Stimulated activated CD8-positive, alpha-beta memory T cell treated with anti-CD3 and anti-CD28 coated beads, Interleukin-7, amount 100 ng/mL, for 1 hour (primary cell): ENCODE results near the gene KCNJ2.

ENCODE experiments used
- DNase-seq, 2 donors: peaks; one replicate each; pipeline ENCODE4 v3.0.0-alpha.2; 2020; ENCODE audit warnings: low read depth in 2 of 2

KCNJ2 gene

DNA sequence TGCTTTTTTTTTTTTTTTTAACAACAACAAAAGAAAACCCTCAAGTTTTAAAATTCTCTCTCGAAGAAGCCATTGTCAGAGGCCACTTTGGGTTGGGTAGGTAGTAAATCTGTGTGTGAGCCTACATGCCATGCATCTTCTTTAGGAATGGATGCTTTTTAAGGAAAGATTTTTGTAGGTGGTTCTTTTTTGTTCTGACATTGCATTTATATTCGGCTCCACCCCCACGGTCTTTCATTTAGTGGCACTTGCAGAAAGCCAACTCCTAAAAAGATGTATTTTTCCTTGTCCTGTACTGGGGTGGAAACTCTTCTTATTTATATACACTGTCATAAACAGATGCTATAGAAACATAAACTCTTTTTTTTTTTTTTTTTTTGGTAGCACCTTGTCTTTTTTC, 35.1 kb downstream of the KCNJ2 start:
- no peak for DNase-seq

DNA sequence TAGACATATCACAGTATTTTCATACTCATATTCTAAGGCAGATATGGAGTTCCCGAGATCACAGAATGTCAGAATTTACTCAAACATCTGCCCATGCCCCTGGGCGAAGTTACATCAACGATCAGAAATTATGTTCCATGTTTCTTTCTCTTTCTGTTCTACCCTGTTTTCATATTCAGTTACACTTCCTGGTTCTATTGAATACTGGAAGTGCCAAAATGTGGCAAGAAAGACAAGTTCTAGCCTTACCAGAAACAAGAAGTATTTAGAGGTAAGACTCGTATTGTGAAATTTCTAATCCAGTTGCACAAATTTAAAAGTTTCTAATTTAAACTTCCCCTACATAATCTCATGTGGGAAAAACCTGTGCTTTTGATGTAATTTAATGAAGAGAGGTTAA, 36.1 kb downstream of the KCNJ2 start:
- DNase-seq = no peak

DNA sequence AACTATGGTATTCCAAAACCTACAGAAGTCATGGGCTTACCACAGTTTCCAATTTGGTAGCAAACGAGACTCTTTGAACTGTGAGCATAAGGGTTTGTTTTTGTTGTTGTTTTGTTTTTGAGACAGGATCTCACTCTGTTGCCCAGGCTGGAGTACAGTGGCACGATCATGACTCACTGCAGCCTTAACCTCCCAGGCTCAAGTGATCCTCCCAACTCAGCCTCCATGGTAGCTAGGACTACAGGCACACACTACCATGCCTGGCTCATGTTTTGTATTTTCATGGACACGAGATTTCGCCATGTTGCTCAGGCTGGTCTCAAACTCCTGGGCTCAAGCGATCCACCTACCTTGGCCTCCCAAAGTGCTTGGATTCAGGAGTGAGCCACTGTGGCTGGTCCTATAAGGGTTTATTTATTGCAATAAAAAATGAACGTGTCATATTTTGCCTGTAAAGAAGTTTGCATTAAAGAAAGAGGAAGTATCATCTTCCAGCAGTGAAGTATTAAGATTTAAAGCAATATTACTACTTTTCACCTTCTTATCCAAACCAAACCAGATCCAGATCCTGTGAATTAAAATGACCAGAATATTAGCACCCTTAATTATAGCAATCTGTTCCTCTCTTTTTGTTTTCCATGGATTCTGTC, 37.2 kb downstream of the KCNJ2 start:
- no peak for DNase-seq

DNA sequence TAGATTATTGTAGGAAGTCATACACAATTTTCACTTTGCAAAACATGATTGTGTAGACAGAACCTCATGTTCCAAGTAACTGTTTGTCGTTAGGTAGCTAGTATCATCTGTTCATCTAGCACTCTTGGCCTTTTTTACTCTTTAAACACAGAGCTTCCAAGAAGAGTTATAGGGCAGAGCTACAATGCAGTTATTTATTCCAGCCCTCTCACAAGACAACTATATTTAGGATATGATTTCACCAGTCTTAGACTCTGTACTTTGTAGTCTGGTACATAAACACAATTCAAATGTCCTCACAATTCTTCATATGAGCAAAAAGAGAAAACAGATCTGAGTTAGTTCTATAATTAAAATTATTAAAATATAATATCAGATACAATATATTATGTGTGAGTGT, 37.9 kb downstream of the KCNJ2 start:
- no peak for DNase-seq

DNA sequence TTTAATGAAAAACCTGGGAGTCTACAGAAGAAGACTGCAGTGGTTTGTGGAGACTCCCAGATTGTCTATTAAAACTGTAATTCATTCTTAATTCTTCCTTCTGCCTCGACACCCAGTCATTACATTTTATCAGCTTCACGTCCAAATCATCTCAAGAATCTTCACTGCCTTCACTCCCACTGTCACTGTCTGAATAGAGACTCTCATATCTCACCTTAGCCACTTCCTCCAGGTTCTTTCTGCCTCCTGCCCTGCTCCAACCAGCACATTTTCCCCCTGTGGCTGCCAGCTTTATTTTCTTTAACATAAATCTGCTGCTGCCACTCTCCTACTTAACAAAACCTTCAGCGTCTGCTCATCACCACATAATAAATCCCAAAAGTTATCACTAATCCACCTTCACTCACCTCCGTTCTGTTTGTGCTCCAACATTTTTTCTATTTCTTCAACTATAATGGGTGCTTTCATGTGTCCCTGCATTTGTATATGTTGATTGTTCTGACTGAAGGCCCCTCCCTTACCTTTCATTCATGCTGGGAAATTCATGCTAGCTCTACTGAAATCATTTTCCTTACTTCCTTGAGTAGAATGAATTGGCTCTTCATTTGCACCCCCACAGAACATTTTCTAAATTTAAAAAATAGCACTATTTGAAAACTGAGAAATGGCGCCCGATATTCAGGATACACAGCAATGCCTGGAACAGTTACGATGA, 38.9 kb downstream of the KCNJ2 start:
- no peak for DNase-seq

DNA sequence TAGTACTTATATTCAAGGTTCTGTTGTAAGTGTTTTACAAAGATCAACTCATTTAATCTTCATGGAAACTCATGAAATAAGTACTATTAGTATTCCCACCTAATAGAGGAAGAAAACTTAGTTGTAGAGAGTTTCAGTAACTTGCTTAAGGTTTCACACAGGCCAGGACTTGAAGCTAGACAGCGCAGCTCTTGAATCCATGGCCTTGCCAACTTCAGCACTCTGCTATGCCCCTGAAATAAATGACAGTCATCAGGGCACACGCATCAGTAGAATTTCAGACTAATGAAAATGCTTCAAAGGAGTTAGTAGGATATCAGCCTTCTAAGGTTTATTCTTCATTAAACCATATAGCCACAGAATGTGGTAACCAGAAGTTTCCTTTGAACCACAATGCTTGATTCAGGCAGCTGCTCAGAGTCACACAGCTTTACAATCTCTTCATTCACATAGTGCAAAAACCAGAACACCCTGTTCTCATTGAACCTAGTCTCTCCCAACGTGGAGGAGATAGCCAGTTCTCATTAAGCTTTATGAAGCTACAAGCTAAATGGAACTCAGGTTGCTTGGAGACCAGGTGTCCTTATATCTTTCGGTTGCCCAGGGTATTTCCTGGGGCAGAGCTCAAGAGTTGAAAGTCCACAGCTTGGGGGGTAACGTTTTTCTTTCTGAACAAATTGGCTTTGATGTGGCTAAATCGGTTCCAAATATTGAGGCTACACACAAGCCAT, 39.7 kb downstream of the KCNJ2 start:
- DNase-seq = no peak

DNA sequence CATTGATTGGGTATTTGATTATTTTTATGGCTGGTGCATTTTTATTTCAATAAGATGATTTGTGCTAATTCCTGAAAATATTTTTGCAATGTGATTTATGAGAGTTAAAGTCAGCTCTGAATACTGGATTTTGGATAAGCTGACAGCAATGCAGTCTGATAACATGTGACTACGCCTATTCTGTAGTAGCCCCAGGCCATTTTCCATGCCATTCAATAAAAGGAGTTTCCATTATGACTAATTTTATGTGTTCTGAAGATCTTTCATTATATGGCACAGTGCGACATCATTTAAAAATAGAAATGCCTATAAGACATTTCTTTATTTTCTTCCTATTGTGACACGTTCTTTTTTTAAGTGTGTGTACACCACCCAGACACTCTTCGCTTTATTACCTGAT, 46.3 kb downstream of the KCNJ2 start:
- no peak for DNase-seq

DNA sequence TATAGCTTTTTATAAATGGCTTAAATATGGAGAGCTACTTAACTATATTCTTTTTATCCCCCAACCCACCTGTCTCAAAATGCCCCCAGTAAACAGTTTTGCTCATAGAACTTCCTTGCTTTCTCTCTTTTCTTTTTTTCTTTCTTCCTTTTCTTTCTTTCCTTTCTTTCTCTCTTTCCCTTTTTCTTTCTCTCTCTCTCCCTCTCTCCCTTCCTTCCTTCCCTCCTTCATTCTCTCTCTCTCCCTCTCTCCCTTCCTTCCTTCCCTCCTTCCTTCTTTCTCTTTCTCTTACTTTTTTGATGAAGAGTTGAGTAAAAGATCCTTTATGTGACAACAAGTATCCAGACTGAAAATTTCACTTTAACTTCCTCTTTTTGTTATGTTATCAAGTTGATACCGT, 48.2 kb downstream of the KCNJ2 start:
- DNase-seq = no peak

DNA sequence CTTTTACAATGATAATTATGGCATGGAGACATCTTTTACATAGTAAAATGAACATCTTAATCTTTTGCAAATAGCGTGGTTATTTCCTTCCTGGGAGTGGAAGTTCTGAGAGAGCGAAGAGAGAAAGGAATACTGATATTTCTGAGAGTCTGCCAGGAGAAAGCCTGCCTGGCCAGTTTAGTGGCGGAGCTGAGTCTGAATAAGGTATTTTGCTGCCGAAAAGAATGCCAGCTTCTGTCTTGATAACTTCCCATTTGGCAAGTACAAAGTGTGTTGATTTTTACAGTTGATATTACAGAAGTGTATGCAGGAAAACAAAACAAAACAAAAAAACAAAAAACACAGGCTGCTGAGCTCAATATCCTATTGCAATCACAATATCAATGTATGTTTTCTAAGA, 55.9 kb downstream of the KCNJ2 start:
- DNase-seq = no peak
